WTC11 (cell line): ENCODE results near the gene SYT1. TPM values are rescaled to one million over a fixed set of nuclear protein-coding genes. Genes with fewer than 3 reads are reported as not detected.

Source experiments
- ATAC-seq: fragments of 200-7000 bp; cut with Tn5 transposase; 2 replicates; pipeline ENCODE4 v1.10.0; 2021; ENCODE audit warnings: mild to moderate bottlenecking, moderate library complexity
- CTCF ChIA-PET: fragments of 300-600 bp; sonication (Branson Sonifier 250); formaldehyde crosslinking; loops from one replicate; lab custom pipeline; 2021; ENCODE audit warnings: antibody characterized with exemption; lab: Charles Lee
- POLR2A ChIA-PET: fragments of 350-600 bp; sonication (Branson Sonifier 250); formaldehyde crosslinking; loops from one replicate; lab custom pipeline; 2021; ENCODE audit warnings: antibody characterized with exemption; lab: Charles Lee
- DNase-seq: peaks from one replicate; pipeline ENCODE4 v3.0.0; 2021; ENCODE audit warnings: low spot score
- H3K27ac Mint-ChIP-seq: 2 replicates; pipeline ENCODE4 v1.8.0; 2021; ENCODE audit warnings: mixed read lengths
- H3K27me3 Mint-ChIP-seq: 2 replicates; pipeline ENCODE4 v1.8.0; 2021; ENCODE audit warnings: low read depth, mild to moderate bottlenecking, moderate library complexity, mixed read lengths
- H3K36me3 Mint-ChIP-seq: 2 replicates; pipeline ENCODE4 v1.8.0; 2021; ENCODE audit warnings: mixed read lengths
- H3K4me1 Mint-ChIP-seq: 2 replicates; pipeline ENCODE4 v1.8.0; 2022; ENCODE audit warnings: mixed read lengths
- H3K4me3 Mint-ChIP-seq: 2 replicates; pipeline ENCODE4 v1.8.0; 2021; ENCODE audit warnings: mild to moderate bottlenecking, moderate library complexity, mixed read lengths
- H3K9me3 Mint-ChIP-seq: 2 replicates; pipeline ENCODE4 v1.8.0; 2021; ENCODE audit warnings: mixed read lengths
- IRF2 ChIP-seq: sonication (generic); formaldehyde crosslinking; IDR thresholded peaks from 2 replicates; pipeline ENCODE4 v1.8.0; 2022; ENCODE audit warnings: low read depth, missing genetic modification reagents, borderline replicate concordance
- MLX ChIP-seq: sonication (generic); formaldehyde crosslinking; IDR thresholded peaks from 2 replicates; pipeline ENCODE4 v1.8.1; 2023; ENCODE audit warnings: mild to moderate bottlenecking, missing genetic modification reagents, moderate library complexity
- OVOL2 ChIP-seq: fragments of 250-450 bp; sonication (Bioruptor Pico); IDR thresholded peaks from 2 replicates; pipeline ENCODE4 v1.9.0; 2021; ENCODE audit warnings: mild to moderate bottlenecking, borderline replicate concordance
- PRDM15 ChIP-seq: sonication (generic); formaldehyde crosslinking; IDR thresholded peaks from 2 replicates; pipeline ENCODE4 v1.8.0; 2022; ENCODE audit warnings: missing genetic modification reagents
- PRRX2 ChIP-seq: fragments of 250-450 bp; sonication (Bioruptor Pico); IDR thresholded peaks from 2 replicates; pipeline ENCODE4 v1.8.0; 2021; ENCODE audit warnings: mild to moderate bottlenecking
- STAT6 ChIP-seq: sonication (generic); formaldehyde crosslinking; conservative IDR thresholded peaks from 2 replicates; pipeline ENCODE4 v1.8.1; 2023; ENCODE audit warnings: mild to moderate bottlenecking, low read depth, missing genetic modification reagents, moderate library complexity
- TCF7 ChIP-seq: sonication (generic); formaldehyde crosslinking; IDR thresholded peaks from 2 replicates; pipeline ENCODE4 v1.8.0; 2022; ENCODE audit warnings: mild to moderate bottlenecking, low read depth, missing genetic modification reagents, moderate library complexity
- TP53 ChIP-seq: sonication (generic); formaldehyde crosslinking; IDR thresholded peaks from 2 replicates; pipeline ENCODE4 v1.8.1; 2023; ENCODE audit warnings: mild to moderate bottlenecking, missing genetic modification reagents
- ZNF232 ChIP-seq: sonication (generic); formaldehyde crosslinking; IDR thresholded peaks from 2 replicates; pipeline ENCODE4 v1.8.0; 2022; ENCODE audit warnings: mild to moderate bottlenecking, missing genetic modification reagents
- total RNA-seq: library from RNA; stranded (reverse); gene quantifications from 3 replicates; pipeline ENCODE4 v1.2.3, GENCODE V29; 2021
- TF ChIP-seq, protein P1 (sequence below): sonication (generic); formaldehyde crosslinking; IDR thresholded peaks from 2 replicates; pipeline ENCODE4 v1.8.1; 2022; ENCODE audit warnings: low read depth, mild to moderate bottlenecking, moderate library complexity, missing genetic modification reagents, borderline replicate concordance
- TF ChIP-seq, protein P2 (sequence below): sonication (generic); formaldehyde crosslinking; IDR thresholded peaks from 2 replicates; pipeline ENCODE4 v1.8.0; 2023; ENCODE audit warnings: missing genetic modification reagents

SYT1 gene
- total RNA-seq, 1 experiment from 2014 or later = 45.2 TPM

GRCh38 chr12:78929075-78929418, 64.5 kb downstream of the SYT1 start (continued):
- TF ChIP-seq MLX (CRISPR knock-in tag) = no peak
- TF ChIP-seq PRDM15 (CRISPR knock-in tag) = no peak

GRCh38 chr12:78931466-78931990, 67.0 kb downstream of the SYT1 start:
- Mint-ChIP-seq H3K9me3 (no peaks in the 10 kb centered on the region), H3K36me3 (no peaks in the 10 kb centered on the region), H3K4me1 (peaks cover 7% of the 10 kb centered on the region), H3K27ac (peak overlapping the region; percentile 73; the same call in 1 of the 2 replicates), H3K4me3 (no peak overlapping the region), H3K27me3 (no peaks in the 10 kb centered on the region)
- ATAC-seq = peak; percentile 66
- POLR2A ChIA-PET = interaction anchor here (0.5 kb wide), 1 partner anchor 99 kb away, joined by 6 read pairs; no protein-coding TSS in a partner anchor
- TF ChIP-seq IRF2 (no peak), PRRX2 (no peak)
- CTCF ChIA-PET = no interaction called here
- no peak for DNase-seq

DNA sequence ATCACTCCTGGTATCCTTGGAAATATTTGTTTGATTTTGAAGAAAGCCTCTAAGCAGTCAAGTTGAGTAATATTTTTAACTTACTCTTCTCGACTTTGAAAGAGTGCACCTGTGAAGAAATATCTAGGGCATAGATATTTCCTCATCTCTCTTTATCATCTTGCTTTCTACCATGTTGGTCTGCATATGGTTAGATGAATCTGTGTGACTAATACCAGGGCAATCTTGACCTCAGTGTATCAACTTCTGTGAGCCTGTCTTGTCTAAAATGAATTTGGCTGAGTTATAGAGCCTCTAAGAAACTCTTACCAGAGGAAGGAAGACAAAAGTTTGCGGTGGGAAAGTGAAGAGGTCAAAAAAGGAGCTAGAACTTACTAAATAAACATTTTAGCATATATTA, 68.4 kb downstream of the SYT1 start:
- POLR2A ChIA-PET = no interaction called here
- TF ChIP-seq, protein P1, sequence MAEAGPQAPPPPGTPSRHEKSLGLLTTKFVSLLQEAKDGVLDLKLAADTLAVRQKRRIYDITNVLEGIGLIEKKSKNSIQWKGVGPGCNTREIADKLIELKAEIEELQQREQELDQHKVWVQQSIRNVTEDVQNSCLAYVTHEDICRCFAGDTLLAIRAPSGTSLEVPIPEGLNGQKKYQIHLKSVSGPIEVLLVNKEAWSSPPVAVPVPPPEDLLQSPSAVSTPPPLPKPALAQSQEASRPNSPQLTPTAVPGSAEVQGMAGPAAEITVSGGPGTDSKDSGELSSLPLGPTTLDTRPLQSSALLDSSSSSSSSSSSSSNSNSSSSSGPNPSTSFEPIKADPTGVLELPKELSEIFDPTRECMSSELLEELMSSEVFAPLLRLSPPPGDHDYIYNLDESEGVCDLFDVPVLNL (CRISPR knock-in tag) = no peak
- TF ChIP-seq TCF7 (CRISPR knock-in tag) (no peak), ZNF232 (CRISPR knock-in tag) (no peak)
- TF ChIP-seq, protein P2, sequence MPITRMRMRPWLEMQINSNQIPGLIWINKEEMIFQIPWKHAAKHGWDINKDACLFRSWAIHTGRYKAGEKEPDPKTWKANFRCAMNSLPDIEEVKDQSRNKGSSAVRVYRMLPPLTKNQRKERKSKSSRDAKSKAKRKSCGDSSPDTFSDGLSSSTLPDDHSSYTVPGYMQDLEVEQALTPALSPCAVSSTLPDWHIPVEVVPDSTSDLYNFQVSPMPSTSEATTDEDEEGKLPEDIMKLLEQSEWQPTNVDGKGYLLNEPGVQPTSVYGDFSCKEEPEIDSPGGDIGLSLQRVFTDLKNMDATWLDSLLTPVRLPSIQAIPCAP (CRISPR knock-in tag) = no peak
- TF ChIP-seq, all 79 proteins: peak for 0
- H3K27ac Mint-ChIP-seq = no peak overlapping the region
- no peaks in the 10 kb centered on the region for H3K9me3 Mint-ChIP-seq
- no peaks in the 10 kb centered on the region for H3K27me3 Mint-ChIP-seq
- CTCF ChIA-PET = no interaction called here
- no peak overlapping the region for H3K4me3 Mint-ChIP-seq
- no peak for DNase-seq
- H3K4me1 Mint-ChIP-seq = peaks cover 7% of the 10 kb centered on the region
- ATAC-seq = no peak
- no peaks in the 10 kb centered on the region for H3K36me3 Mint-ChIP-seq

GRCh38 chr12:78938341-78939084, 73.9 kb downstream of the SYT1 start:
- ChIA-PET CTCF (no interaction called here), POLR2A (no interaction called here)
- H3K27me3 Mint-ChIP-seq = no peaks in the 10 kb centered on the region
- DNase-seq = no peak
- no peak overlapping the region for H3K4me3 Mint-ChIP-seq
- TF ChIP-seq TP53 (CRISPR knock-in tag) (no peak), OVOL2 (CRISPR knock-in tag) (no peak), STAT6 (CRISPR knock-in tag) (no peak)
- TF ChIP-seq, all 79 proteins: peak for 0
- no peaks in the 10 kb centered on the region for H3K4me1 Mint-ChIP-seq
- peaks cover 21% of the 10 kb centered on the region for H3K9me3 Mint-ChIP-seq
- peaks cover 28% of the 10 kb centered on the region for H3K36me3 Mint-ChIP-seq
- ATAC-seq = no peak
- H3K27ac Mint-ChIP-seq = no peak overlapping the region
